Stimulated activated CD8-positive, alpha-beta memory T cell treated with anti-CD3 and anti-CD28 coated beads, Interleukin-4, amount 100 ng/mL, for 48 hours (primary cell): ENCODE measurements around the gene SEPTIN3.

Experiments
- DNase-seq: peaks from one replicate; pipeline ENCODE4 v3.0.0-alpha.2; 2020

Gene SEPTIN3

DNA sequence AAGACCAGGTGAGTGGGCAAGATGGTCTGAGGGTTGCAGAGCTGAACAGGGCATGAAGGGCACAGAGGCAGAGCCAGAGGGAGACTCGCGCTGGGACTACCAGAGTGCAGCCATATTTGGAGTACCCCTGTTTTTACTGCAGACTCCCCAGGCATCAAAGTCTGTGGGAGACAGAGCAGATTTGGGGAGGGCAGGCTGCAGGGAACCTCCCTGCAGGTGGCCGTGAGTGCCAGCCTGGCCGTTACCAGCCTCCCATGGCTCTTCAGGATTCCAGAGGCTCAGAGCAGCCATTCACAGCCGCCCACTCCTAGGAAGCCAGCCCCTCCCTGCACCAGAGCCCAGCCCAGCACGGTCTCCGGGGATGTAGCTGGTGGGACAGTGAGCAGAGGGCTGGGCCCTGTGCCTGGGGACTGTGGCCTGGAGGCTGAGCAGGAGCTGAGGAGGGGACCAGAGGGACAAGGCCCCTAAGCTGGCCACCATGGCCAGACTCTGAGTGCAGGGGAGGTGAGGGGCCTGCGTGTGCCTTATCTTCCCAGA lies at the start of gene SEPTIN3:
Gene SEPTIN3, plus strand, starts transcription at position 334 of the 537 bp plus-strand sequence. CDS start 2,050 bp downstream, outside the sequence.
- no peak for DNase-seq

GRCh38 chr22:41920271-41920976 lies 48.8 kb upstream of the SEPTIN3 start:
- DNase-seq = no peak

DNA sequence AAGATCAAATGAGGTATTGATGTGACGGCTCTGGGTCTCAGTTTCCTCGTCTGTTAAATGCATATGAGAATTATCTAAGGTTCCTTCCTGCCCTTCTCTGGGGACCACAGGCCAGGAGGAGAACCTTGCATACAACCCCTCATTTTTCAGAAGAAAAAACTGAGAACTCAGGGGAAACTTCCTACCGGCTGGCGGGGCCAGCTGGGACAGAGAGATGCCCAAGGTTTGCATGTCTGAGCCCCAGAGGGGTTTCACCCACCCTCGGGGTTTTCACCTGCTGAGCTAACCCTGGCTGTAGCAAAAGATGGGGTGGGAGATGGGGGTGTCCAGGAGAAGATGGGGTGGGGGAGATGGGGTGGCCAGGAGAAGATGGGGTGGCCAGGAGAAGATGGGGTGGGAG lies 46.9 kb upstream of the SEPTIN3 start:
- DNase-seq = no peak

DNA sequence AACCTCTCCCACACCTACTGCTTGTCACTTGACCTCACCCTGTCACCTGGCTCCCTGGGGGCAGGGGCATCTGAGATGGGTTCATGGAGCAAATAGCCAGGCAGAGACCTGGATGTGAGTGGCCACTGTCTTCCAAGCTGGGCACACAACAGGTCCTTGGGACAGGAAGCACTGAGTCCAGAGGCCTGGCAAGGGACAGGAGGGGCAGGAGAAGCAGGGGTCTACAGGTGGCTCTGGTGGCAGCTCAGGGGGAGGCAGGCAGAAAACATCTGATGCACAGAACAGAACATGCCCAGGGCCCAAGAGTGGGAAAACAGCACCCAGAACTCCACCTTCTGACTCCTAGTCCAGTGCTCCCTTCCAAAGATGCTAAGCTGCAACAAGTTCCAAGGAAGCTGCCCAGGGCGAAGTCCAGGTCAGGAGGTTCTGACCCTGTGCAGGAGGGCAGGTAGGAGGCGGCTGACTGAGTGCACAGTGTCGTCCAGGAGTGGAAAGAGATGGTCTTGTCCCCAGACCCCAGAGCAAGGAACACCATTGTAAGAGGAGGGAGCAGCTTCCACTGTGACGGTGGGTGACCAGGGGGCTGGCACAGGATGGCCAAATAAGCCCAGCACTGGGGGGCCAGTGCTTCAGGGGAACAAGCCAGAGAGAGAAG lies 46.2 kb upstream of the SEPTIN3 start:
- DNase-seq = no peak

DNA sequence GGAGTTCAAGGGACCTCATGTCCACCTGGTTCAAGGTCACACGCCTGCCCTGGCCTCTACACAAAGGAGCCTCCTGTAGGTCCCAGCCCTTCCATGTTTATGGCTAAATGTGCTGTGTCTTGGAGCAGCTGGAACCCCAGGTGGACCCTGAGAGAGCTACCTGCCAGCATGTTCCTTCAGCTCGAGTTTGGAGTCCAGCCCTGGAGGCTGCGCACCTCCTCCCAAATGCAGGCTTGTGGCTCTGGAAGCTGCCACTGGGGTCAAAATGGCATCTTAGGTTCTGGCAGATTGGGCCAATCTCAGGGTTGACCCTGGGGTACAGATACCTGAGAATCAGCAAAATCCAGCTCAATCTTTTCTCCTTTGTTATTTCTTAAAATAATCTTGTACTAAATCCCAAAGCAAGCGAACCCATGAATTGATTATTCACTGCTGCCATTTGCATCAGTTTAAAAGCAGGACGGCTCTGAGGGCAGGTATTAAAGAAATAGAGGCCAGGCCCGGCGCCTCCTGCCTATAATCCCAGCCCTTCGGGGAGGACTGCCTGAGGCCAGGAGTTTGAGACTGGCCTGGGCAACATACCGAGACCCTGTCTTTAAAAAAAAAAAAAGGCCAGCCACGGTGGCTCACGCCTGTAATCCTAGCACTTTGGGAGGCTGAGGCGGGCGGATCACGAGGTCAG lies 45.5 kb upstream of the SEPTIN3 start:
- no peak for DNase-seq

DNA sequence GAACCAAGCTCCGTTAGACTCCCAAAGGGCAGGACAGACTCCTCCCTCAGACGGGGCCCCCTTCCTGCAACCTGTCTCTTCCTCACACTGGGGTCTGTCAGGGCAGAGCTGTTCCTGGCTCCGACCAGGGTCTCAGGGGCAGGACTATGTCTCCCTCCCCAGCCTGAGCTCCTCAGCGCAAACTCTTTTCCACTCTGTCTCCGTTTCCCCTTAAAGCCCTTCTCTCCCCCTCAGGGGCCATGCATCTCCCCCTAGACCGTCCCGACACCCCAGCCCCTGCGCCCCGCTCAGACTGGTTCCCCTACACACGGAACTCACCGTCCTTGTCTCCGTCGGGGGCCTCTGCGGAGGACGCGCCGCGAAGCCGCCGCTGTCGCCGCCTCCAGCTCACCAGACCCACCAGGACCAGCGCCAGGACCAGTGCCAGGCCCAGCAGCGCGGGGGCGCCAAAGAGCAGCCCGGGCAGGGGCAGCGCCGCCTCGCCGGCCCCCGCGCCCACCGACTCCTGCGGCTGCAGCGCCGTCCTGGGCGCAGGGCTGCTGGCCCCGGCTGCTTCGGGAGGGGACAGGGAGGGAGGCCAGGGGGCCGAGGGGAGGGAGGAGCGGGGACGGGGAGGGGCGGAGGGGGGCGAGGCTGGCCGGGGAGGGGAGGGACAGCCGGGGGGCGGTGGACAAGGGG lies 43.3 kb upstream of the SEPTIN3 start:
- DNase-seq = peak; percentile 87

DNA sequence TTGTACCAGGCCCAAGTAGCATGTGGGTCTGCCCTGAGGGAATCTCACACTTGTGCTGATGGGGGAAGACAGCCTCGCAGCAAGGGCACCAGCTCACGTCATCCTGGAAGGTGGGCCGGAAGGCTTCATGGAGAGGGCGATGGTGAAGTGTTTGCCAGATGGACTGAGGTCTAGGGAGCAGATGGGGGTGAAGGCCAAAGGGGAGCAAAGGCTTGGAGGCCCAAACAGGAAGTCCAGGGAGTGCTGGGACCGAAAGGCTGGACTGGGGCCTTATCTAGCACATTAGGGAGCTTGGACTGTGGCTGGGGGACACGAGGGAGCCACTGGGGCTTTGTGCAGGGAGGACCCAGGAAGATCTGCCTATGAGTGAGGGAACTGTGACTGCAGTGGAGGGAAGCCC lies 41.4 kb upstream of the SEPTIN3 start:
- DNase-seq = no peak

DNA sequence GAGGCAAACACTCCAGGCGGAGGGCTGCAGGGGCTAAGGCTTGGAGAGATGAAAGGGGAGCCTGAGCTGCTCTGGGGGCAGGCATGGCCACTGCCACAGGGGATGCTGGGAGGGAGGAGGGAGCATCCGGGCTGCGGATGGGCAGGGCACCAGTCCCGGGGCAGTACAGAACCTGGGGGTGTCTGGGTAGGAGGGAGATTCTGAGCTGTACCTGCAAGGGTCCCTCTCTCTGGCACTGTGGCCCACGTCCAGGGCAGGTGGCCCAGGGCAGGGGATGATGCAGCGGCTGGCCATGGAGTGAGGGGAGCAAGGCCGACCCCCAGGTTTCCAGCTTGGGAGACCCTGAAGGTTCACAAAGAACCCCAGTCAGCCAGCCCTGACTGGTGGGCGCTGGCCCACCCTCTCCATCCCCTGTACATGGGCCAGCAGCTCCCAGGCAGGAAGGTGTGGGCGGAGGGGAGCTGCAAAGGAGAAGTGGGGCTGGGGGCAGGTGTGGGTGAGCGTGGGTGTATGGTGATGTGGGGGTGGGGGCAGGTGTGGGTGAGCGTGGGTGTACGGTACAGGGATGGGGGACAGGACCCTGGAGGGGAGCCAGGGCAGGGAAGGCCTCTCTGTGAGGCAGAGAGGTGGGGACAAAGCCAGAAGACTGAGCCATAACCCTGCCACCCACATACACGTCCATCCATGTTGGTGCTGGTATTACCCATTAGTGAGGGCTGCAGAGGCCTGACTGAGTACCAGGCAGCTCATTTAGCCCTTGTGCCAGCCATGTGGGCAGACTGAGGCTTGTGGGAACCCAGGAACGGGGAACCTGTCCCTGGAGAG lies 40.4 kb upstream of the SEPTIN3 start:
- no peak for DNase-seq

- DNase-seq = no peak
These were observed 39.8 kb upstream of the SEPTIN3 start for GRCh38 chr22:41929418-41929810.

- no peak for DNase-seq
These were observed 37.5 kb upstream of the SEPTIN3 start for GRCh38 chr22:41931701-41932269.

GRCh38 chr22:41932353-41932752 lies 36.9 kb upstream of the SEPTIN3 start:
- no peak for DNase-seq

DNA sequence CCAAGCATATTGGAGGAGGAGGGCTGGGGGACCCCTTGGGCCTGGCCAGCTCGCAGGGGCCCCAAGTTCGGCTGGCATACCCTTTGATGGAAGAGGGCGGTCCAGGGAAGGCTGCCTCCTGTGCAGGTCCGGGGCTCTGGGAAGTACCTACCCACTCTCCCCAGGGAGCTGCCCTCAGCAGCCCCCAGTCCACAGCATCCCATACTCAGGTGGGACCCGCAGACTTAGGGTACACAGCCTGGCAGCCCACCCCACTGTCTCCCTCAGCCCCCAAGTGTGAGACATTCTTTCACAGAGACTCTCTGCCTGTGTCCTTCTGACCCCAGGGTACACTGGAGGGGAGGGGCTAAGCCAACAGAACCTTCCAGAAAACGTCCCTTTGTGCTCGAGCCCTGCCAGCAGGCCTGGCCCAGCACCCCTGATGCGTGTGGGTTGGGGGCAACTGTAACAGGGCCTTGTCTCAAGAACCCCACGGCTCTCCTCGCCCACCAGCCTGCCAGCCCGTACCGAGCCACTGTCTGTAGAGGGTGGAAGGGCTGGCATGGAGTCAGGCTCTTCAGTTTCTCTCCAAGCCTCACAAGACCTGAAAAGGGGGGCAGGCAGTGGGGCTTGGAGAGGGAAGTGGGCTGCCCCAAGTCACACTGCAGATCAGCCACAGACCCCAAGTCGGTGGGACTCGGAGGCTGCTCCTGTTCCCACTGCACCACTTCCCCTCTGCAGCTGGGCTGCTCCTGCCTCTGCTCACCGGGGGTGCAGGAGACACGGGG lies 35.6 kb upstream of the SEPTIN3 start:
- DNase-seq = no peak

GRCh38 chr22:41934284-41935014 lies 34.8 kb upstream of the SEPTIN3 start:
- DNase-seq = no peak

DNA sequence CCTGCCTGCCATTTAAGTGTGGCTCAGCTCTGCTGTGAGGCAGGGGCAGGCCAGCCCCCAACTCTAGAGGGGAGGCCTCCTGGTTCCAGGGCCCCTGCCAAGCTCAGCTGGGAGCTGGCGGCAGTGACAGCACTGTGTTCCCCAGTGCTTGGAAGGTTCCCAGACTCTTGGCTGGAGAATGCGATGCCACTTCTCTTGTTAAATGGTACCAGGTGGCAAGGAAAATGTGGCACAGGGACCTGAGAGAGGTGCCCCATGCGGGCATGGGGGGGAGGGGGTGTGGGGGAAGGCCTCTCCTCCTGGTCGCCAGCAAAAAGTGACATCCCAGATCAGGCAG lies 34.3 kb upstream of the SEPTIN3 start:
- no peak for DNase-seq

DNA sequence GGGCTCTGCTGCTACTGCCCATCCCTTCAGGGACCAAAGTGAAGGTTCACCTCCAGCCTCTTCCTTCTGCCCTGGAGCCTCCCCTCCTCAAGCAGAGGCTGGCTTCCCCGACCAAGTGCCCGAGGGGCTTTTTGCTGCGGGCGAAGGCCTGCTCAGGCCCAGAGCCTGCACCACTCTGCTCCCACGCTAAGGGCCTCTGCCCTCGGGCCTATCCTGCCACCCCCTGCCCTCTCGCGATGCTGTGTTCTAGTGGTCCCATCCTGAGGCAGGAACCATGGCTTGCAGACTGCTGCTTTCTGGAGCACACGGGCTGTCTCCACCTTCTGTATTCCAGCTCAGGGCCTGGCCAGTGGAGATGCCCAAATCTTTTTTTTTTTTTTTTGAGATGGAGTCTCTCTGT lies 33.7 kb upstream of the SEPTIN3 start:
- DNase-seq = no peak

GRCh38 chr22:41936894-41937169 lies 32.4 kb upstream of the SEPTIN3 start:
- no peak for DNase-seq

- peak; percentile 95 for DNase-seq
These were observed 29.0 kb upstream of the SEPTIN3 start for GRCh38 chr22:41939981-41940831.

DNA sequence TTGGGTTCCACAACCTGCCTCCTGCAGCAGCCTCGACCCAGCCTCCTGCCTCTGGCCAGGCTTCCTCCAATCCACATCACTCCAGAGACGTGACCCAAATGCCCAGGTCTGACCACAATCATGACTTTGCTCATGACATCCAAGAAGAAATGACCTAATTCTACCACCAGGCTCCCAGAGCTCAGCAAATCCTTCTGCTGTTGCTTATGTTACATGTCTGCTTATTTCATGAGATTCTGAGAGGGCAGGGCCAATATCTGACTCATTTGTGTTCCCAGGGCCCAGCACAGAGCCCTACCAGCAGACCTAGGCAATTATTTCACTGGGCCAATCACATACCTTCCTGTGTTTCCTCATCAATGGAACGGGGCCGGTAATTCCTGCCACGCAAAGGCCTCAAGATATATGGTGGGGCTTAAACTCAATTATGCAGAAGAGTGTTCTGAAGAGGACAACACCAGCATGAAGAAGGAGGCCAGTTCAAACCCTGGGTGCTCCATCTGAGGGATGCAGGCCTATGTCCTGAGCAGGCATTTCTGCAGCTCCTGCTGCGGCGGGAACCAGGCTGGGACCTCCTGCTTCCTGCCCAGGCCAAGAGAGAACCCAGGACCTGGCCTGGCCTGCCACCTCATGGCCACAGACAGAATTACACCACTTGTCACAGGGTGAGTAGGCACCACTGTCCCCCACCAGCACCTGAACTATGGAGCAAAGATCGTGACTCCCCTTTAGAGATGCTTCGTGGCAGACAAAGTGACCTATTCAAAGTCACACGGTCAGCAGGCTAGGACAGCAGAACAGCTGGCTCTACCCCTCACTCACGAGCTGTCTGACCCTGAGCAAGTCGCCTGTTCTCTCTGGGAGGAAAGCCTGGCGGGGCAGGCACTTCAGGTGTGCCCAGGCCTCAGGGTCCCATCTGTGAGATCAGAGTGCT lies 28.1 kb upstream of the SEPTIN3 start:
- peak; percentile 88 for DNase-seq
